ENCODE results near the gene ARFGEF3. TPM values are rescaled to one million over a fixed set of nuclear protein-coding genes. Genes with fewer than 3 reads are reported as not detected.
A peak's percentile ranks its signal among the peaks of the same experiment; 100 is the strongest.

ARFGEF3 gene
- total RNA-seq, 1 donor from 2014 or later = 1.9 TPM

DNA sequence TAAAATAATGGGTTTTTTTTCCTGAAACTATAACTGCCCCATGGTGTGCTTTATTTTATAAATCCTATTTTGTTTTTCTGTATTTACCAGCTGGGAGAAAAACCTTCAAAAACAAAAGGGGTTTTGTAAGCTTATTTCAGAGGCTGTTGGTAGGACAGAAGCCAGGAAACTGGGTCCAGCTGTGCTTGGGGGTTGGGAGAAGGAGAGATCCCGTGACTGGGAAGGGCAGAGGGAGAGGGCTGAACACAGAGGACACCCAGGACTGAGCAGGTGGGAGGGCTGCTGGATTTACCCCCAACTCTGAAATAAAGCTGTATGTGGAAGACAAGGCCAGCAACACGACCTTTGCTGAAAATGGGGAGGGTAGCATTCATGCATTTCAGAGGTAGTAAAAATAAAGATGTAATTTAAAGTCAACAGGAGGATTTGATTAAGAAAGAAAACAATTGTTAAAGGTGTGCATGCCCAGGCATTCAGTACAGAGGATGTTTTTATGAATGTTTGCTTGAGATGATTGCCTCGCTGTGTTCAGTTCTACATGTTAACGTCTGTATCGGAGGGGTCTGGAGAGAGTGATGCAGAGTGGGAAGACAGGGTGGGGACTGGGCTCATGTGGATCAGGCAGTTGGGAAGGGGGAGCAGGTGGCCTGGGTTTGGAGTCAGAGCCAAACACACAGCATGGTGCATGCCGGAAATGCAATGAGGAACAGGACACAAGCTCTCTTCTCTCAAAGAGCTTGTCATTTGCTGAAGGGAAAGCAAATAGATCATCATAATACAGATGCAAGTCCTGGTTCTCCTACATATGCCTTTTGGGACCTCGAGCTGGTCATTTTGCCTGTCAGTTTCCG, 21.4 kb downstream of the ARFGEF3 start:
- H3K27ac Mint-ChIP-seq (ENCODE audit: unreplicated experiment) = peak overlapping the region; percentile 36
- no peak for DNase-seq (ENCODE audit: low read depth)
- no peak overlapping the region for H3K4me3 ChIP-seq (ENCODE audit: insufficient read depth, low read depth, low read length)
- no peaks in the 10 kb centered on the region for H3K4me1 ChIP-seq (ENCODE audit: insufficient read depth, low read length)
- H2AFZ ChIP-seq (ENCODE audit: low read depth, low read length) = no peak overlapping the region
- no peak overlapping the region for H3K9ac ChIP-seq (ENCODE audit: low read length)
- H3K36me3 Mint-ChIP-seq (ENCODE audit: low read depth, unreplicated experiment) = no peaks in the 10 kb centered on the region
- H3K36me3 ChIP-seq (ENCODE audit: insufficient read depth, low read length) = no peaks in the 10 kb centered on the region
- no peak for TF ChIP-seq EZH2 (IDR thresholded peaks at IDR 0.05; ENCODE audit: insufficient read depth, low read length)
- TF ChIP-seq, protein P1, sequence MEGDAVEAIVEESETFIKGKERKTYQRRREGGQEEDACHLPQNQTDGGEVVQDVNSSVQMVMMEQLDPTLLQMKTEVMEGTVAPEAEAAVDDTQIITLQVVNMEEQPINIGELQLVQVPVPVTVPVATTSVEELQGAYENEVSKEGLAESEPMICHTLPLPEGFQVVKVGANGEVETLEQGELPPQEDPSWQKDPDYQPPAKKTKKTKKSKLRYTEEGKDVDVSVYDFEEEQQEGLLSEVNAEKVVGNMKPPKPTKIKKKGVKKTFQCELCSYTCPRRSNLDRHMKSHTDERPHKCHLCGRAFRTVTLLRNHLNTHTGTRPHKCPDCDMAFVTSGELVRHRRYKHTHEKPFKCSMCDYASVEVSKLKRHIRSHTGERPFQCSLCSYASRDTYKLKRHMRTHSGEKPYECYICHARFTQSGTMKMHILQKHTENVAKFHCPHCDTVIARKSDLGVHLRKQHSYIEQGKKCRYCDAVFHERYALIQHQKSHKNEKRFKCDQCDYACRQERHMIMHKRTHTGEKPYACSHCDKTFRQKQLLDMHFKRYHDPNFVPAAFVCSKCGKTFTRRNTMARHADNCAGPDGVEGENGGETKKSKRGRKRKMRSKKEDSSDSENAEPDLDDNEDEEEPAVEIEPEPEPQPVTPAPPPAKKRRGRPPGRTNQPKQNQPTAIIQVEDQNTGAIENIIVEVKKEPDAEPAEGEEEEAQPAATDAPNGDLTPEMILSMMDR (IDR thresholded peaks at IDR 0.05; ENCODE audit: insufficient read depth, low read depth, low read length) = no peak
- FAIRE-seq = no peak
- no peaks in the 10 kb centered on the region for H3K27me3 ChIP-seq (ENCODE audit: insufficient read depth, low read length)
- H3K9me3 Mint-ChIP-seq (ENCODE audit: unreplicated experiment) = peaks cover 2% of the 10 kb centered on the region
- H3K9me3 ChIP-seq (ENCODE audit: insufficient read depth, low read depth, low read length) = no peaks in the 10 kb centered on the region
- no peak overlapping the region for H3K27ac ChIP-seq (ENCODE audit: low read depth, low read length)
- H4K20me1 ChIP-seq (ENCODE audit: insufficient read depth, low read length) = no peaks in the 10 kb centered on the region
- peaks cover 1% of the 10 kb centered on the region for H3K4me1 Mint-ChIP-seq (ENCODE audit: low read depth, unreplicated experiment)
- no peak overlapping the region for H3K4me2 ChIP-seq (ENCODE audit: low read length)
- no peaks in the 10 kb centered on the region for H3K79me2 ChIP-seq (ENCODE audit: insufficient read depth, low read length)
- H3K4me3 Mint-ChIP-seq (ENCODE audit: unreplicated experiment) = no peak overlapping the region
- H3K27me3 Mint-ChIP-seq (ENCODE audit: low read depth, unreplicated experiment) = no peaks in the 10 kb centered on the region

DNA sequence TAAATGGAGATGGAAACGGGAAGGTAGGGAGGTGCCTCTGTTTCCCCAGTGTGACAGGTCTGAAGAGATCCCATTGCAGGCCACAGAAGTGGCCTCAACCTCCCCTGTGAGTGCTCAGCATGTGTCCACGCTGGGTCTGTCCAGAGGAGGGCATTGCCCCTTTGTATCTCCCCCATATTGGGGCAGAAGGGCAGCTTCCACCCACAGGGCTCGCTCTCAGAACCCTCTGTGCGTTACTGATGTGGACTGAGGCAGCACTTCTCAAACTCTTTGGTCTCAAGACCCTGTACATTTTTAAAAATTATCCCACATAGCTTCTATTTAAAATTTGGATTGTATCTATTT, 22.0 kb downstream of the ARFGEF3 start:
- Histone ChIP-seq H3K9me3 (ENCODE audit: insufficient read depth, low read depth, low read length) (no peaks in the 10 kb centered on the region), H3K9ac (ENCODE audit: low read length) (no peak overlapping the region), H3K4me2 (ENCODE audit: low read length) (no peak overlapping the region), H3K79me2 (ENCODE audit: insufficient read depth, low read length) (no peaks in the 10 kb centered on the region), H3K4me1 (ENCODE audit: insufficient read depth, low read length) (no peaks in the 10 kb centered on the region), H2AFZ (ENCODE audit: low read depth, low read length) (no peak overlapping the region), H4K20me1 (ENCODE audit: insufficient read depth, low read length) (no peaks in the 10 kb centered on the region), H3K27ac (ENCODE audit: low read depth, low read length) (no peak overlapping the region), H3K36me3 (ENCODE audit: insufficient read depth, low read length) (no peaks in the 10 kb centered on the region), H3K27me3 (ENCODE audit: insufficient read depth, low read length) (no peaks in the 10 kb centered on the region), H3K4me3 (ENCODE audit: insufficient read depth, low read depth, low read length) (no peak overlapping the region)
- Mint-ChIP-seq H3K27me3 (ENCODE audit: low read depth, unreplicated experiment) (no peaks in the 10 kb centered on the region), H3K27ac (ENCODE audit: unreplicated experiment) (no peak overlapping the region), H3K36me3 (ENCODE audit: low read depth, unreplicated experiment) (no peaks in the 10 kb centered on the region), H3K9me3 (ENCODE audit: unreplicated experiment) (peaks cover 2% of the 10 kb centered on the region), H3K4me1 (ENCODE audit: low read depth, unreplicated experiment) (peaks cover 4% of the 10 kb centered on the region), H3K4me3 (ENCODE audit: unreplicated experiment) (no peak overlapping the region)
- TF ChIP-seq, protein P1 (IDR thresholded peaks at IDR 0.05; ENCODE audit: insufficient read depth, low read depth, low read length) = no peak
- TF ChIP-seq EZH2 (IDR thresholded peaks at IDR 0.05; ENCODE audit: insufficient read depth, low read length) = no peak
- FAIRE-seq (no peak), DNase-seq (ENCODE audit: low read depth) (no peak)

DNA sequence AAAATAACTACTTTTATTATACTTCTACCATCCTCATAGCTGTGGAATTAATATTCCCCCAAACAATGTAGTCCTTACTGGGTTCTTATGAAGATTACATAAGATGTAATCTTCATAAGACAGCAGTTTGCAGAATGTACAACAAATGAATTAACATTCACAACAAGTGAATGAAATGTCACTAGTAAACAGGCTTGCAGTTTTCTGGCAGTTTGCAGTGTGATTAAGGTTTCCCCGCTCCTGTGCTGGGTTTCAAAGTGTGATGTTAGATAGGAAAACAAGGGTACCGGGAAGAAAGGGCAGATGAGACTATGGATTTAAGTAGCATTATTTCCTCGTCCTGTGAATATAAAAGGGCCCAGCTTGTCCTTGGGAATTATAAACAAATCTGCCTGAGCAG, 22.5 kb downstream of the ARFGEF3 start:
- H3K4me1 Mint-ChIP-seq (ENCODE audit: low read depth, unreplicated experiment) = peaks cover 5% of the 10 kb centered on the region

More for the DNA sequence above, 22.5 kb downstream of the ARFGEF3 start:
- no peaks in the 10 kb centered on the region for H3K27me3 ChIP-seq (ENCODE audit: insufficient read depth, low read length)
- H3K36me3 ChIP-seq (ENCODE audit: insufficient read depth, low read length) = no peaks in the 10 kb centered on the region
- no peaks in the 10 kb centered on the region for H3K79me2 ChIP-seq (ENCODE audit: insufficient read depth, low read length)
- H3K9ac ChIP-seq (ENCODE audit: low read length) = no peak overlapping the region
- FAIRE-seq (no peak), DNase-seq (ENCODE audit: low read depth) (no peak)
- H3K27ac ChIP-seq (ENCODE audit: low read depth, low read length) = no peak overlapping the region
- no peak overlapping the region for H3K4me3 Mint-ChIP-seq (ENCODE audit: unreplicated experiment)
- no peaks in the 10 kb centered on the region for H3K27me3 Mint-ChIP-seq (ENCODE audit: low read depth, unreplicated experiment)
- H4K20me1 ChIP-seq (ENCODE audit: insufficient read depth, low read length) = no peaks in the 10 kb centered on the region
- H3K9me3 Mint-ChIP-seq (ENCODE audit: unreplicated experiment) = peaks cover 2% of the 10 kb centered on the region
- no peak overlapping the region for H3K27ac Mint-ChIP-seq (ENCODE audit: unreplicated experiment)
- H3K36me3 Mint-ChIP-seq (ENCODE audit: low read depth, unreplicated experiment) = no peaks in the 10 kb centered on the region
- no peak for TF ChIP-seq EZH2 (IDR thresholded peaks at IDR 0.05; ENCODE audit: insufficient read depth, low read length)
- TF ChIP-seq, protein P1 (IDR thresholded peaks at IDR 0.05; ENCODE audit: insufficient read depth, low read depth, low read length) = no peak
- H3K4me2 ChIP-seq (ENCODE audit: low read length) = no peak overlapping the region
- H3K9me3 ChIP-seq (ENCODE audit: insufficient read depth, low read depth, low read length) = no peaks in the 10 kb centered on the region
- no peak overlapping the region for H2AFZ ChIP-seq (ENCODE audit: low read depth, low read length)
- no peak overlapping the region for H3K4me3 ChIP-seq (ENCODE audit: insufficient read depth, low read depth, low read length)
- H3K4me1 ChIP-seq (ENCODE audit: insufficient read depth, low read length) = no peaks in the 10 kb centered on the region

All from astrocyte (in vitro differentiated cells and primary cell).